Measurements from ENCODE around the gene TMEM123.
"Not testable (repeated sequence)": the region's sequence is repeated elsewhere in the genome, so short reads cannot be mapped to it uniquely, and the experiment has no call there.

The TMEM123 gene

GRCh38 chr11:102447941-102448868, 4.4 kb downstream of the TMEM123 start:
- DNase-seq = no peak

DNA sequence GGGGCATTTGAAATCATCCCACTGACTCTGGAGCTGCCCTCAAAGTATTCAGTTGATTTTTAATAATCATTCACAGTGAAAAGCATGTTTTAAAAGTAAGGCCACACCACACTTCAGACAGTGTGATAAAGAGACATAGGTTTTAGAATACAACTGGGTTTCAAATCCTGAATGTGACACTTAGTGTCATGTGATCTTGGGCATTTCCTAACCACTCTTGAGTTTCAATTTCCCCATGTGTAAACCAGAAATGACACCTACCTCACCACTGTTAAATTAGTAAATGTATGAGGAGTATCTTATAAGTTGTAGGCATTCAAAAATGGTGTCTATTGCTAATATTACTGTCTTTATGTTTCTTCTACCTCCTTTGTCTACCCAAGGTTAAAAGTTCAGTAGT, 5.4 kb downstream of the TMEM123 start:
- DNase-seq = no peak

DNA sequence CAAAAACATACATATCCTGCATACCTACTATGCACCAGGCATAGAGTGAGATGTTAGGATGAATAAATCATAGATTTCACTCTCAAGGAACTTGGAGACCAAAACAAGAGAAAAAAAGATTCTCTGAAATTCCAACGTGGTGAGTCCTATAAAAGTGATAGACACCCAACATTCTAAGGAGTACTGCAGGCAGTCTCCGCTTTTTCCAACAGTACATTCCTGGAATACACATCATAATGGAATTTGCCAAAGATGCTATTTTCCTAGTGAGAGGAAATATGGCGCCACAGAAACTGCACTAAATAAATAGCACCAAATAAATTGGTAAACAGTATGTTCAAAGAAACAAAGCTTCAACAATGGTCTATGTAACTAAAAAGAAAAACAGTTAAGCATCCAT, 6.0 kb downstream of the TMEM123 start:
- no peak for DNase-seq

GRCh38 chr11:102444693-102445092, 7.9 kb downstream of the TMEM123 start:
- DNase-seq = not testable (repeated sequence)

- DNase-seq = not testable (repeated sequence)
Measured at GRCh38 chr11:102444142-102444541, 8.4 kb downstream of the TMEM123 start.

- DNase-seq = not testable (repeated sequence)
Measured at GRCh38 chr11:102439063-102439363, 13.6 kb downstream of the TMEM123 start.

GRCh38 chr11:102438311-102439062, 14.1 kb downstream of the TMEM123 start:
- no peak for DNase-seq

DNA sequence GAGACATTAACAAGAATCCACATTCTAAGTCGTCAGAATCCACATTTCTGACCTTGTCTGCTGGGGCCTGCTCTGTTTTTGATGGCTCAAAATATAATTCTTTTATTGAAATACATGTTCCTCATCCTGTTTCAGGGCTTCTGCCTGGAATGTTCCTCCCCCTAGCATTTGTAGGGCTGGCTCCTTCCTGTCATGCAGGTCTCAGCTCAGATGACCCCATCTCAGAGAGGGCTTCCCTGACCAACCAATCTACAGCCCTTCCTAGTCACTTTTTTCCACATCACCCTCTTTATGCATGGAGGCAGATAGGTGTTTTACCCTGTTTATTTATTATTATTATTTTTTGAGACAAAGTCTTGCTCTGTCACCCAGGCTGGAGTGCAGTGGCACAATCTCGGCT, 14.8 kb downstream of the TMEM123 start:
- DNase-seq = no peak

GRCh38 chr11:102436976-102437375, 15.6 kb downstream of the TMEM123 start:
- DNase-seq = no peak

GRCh38 chr11:102436561-102436960, 16.0 kb downstream of the TMEM123 start:
- DNase-seq = no peak

GRCh38 chr11:102435688-102436087, 16.9 kb downstream of the TMEM123 start:
- DNase-seq = no peak

GRCh38 chr11:102433571-102433970, 19.0 kb downstream of the TMEM123 start:
- not testable (repeated sequence) for DNase-seq

DNA sequence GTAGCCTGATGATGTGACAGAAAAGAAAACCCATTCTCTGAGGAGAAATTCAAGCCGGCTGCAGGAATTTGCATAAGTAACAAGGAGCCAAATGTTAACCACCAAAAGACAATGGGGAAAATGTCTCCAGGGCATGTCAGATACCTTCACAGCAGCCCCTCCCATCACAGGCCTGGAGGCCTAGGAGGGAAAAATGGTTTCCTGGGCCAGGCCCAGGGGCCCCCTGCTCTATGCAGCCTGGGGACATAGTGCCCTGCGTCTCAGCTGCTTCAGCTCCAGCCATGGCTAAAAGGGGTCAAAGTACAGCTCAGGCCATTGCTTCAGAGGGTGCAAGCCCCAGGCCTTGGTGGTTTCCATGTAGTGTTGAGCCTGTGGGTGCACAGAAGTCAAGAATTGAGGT, 20.0 kb downstream of the TMEM123 start:
- DNase-seq = not testable (repeated sequence)

GRCh38 chr11:102431404-102431803, 21.2 kb downstream of the TMEM123 start:
- no peak for DNase-seq

DNA sequence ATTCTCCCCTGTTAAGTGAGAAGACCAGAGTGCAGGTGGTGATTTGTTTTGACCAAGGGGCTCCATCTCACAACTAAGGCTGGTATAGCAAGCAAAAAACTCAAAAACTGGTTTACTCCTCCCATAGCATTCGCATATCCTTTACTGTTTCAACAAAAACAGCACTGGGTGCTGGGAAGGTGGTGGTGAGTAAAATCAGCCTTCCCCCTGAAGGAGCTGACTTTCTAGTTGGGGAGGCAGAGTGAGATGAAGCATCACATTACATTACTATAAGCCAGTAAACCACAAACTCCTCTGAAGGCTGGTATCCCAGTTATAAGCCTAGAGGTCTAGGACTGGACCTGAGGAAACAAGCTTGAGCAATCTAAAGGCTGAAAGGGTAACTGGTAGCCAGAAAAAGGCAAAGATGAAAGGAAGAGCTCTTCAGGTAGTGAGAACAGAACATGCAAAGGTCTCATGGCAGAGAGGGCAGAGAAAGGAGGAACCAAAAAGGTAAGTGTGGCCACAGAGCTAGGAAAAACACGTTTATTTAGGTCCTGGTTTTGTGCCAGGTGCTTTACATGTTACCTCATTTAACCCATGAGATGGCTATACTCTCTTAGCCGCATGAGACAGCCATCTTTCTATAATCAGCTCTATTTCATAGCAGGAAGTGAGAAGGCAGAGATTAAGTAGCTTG, 22.3 kb downstream of the TMEM123 start:
- DNase-seq = no peak

- no peak for DNase-seq
Measured at GRCh38 chr11:102429691-102430090, 22.9 kb downstream of the TMEM123 start.

GRCh38 chr11:102429226-102429625, 23.3 kb downstream of the TMEM123 start:
- DNase-seq = no peak

DNA sequence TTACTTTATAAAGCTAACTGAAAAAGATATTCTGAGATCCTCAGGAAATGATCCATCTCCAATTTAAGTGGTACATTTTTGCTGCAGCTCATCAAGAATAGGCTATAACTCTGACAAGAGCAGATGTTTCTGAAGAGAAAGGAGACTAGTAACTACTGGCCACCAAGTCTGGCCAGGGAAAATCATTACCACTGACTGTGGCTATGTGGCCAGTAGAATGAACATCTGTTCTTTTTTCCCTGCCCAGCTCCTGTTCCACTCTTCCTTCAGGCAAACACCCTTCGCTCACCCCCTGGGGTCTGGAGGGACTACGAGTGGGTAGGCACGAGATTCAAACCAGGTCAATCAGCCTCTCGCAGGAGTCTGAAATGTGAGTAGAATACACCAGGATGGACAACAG, 23.9 kb downstream of the TMEM123 start:
- no peak for DNase-seq

DNA sequence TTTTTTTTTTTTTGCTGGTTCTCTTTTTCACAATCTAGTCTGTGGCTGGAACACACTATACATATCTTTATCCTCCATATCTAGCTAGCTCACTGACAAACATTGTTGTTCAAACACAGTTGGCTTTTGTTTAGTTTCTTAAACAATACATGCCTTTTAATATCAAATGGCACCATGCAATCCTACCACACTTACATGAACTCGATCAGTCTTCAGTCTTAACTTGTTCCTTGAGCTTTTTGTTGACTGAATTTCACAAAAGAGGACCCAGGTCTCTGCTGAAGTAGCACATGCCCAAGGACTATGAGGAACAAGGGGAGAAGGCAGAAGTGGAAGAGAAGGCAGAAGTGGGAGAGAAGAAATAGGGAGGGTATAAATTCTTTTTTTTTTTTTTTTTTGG, 25.5 kb downstream of the TMEM123 start:
- no peak for DNase-seq

DNA sequence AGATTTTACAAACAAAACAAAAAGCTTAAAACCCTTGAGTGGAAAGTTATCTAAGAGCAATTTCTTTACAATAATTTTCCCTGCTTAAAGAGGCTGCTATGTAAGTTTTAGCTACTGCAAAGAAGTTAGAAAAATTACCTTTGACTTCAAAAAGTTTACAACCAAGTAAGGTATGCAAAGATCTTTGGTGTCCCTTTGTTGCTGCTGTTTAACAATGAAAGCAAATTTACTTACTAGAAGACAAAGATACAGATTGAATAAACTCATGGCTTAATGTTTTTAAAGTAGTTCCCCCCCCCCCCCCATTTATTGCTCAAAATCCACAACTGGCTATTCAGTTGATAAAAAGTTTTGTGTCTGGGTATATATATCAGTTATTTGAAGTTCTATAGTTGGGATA, 26.0 kb downstream of the TMEM123 start:
- no peak for DNase-seq

DNA sequence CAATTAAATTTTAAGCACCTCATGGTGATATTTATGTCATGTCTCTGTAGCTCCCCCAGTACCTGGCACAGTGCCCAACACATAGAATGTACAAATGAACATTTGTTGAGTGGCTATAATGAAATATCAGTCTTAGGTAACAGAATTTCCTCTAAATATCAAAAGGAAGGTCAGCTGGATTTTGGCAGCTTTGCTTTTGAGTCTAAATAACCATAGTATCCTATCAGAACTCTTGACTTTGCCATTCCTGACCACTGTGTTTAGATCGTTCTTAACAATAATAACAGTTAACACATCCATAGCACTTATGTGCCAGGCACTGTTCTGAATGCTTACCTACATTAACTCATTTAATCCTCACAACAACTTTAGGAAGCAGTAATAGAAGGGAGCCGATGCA, 26.6 kb downstream of the TMEM123 start:
- no peak for DNase-seq

GRCh38 chr11:102423936-102424335, 28.6 kb downstream of the TMEM123 start:
- peak; percentile 19 for DNase-seq

GRCh38 chr11:102422817-102423712, 29.5 kb downstream of the TMEM123 start:
- DNase-seq = no peak

Data from NCI-H774 (cell line).